ENCODE measurements around the gene COL4A4. TPM values are rescaled to one million over a fixed set of nuclear protein-coding genes. Genes with fewer than 3 reads are reported as not detected.
A peak's percentile ranks its signal among the peaks of the same experiment; 100 is the strongest.

Gene COL4A4
- total RNA-seq, 6 donors from 2014 or later = 22.0 to 31.2 (median 26.1) TPM

- H3K9me3 ChIP-seq = no peaks in the 10 kb centered on the region
- H3K4me3 ChIP-seq = no peak overlapping the region
- WGBS, 2 donors = 75 to 79% methylated on average over 5 of the region's 5 CpGs
- TF ChIP-seq CTCF (IDR thresholded peaks at IDR 0.05) (no peak), EP300 (IDR thresholded peaks at IDR 0.05) (no peak), POLR2AphosphoS5 (IDR thresholded peaks at IDR 0.05) (no peak), POLR2A (IDR thresholded peaks at IDR 0.05) (no peak)
- H3K36me3 ChIP-seq = no peaks in the 10 kb centered on the region
- H3K27me3 ChIP-seq = no peaks in the 10 kb centered on the region
- no peaks in the 10 kb centered on the region for H3K4me1 ChIP-seq
- DNase-seq = no peak
- no peak for ATAC-seq (ENCODE audit: low FRiP score in 2 of 2)
- H3K27ac ChIP-seq = no peak overlapping the region
Observed at GRCh38 chr2:227115761-227116160, 48.2 kb downstream of the COL4A4 start.

- Histone ChIP-seq H3K36me3 (no peaks in the 10 kb centered on the region), H3K27me3 (no peaks in the 10 kb centered on the region), H3K4me3 (no peak overlapping the region), H3K27ac (no peak overlapping the region), H3K9me3 (no peaks in the 10 kb centered on the region), H3K4me1 (no peaks in the 10 kb centered on the region)
- WGBS, 2 donors = 73 to 80% methylated on average over 9 of the region's 9 CpGs
- TF ChIP-seq POLR2AphosphoS5 (IDR thresholded peaks at IDR 0.05) (no peak), CTCF (IDR thresholded peaks at IDR 0.05) (peak in 4 of 6 experiments; percentile 15 to 34 (median 22))
- peak in 1 of 2 donors; percentile 60 for ATAC-seq (ENCODE audit: low FRiP score in 2 of 2)
- no peak for DNase-seq
Observed at GRCh38 chr2:227106845-227107759, 56.9 kb downstream of the COL4A4 start.

- TF ChIP-seq POLR2A (IDR thresholded peaks at IDR 0.05) (no peak), EP300 (IDR thresholded peaks at IDR 0.05) (no peak), POLR2AphosphoS5 (IDR thresholded peaks at IDR 0.05) (no peak), CTCF (IDR thresholded peaks at IDR 0.05) (no peak)
- H3K4me3 ChIP-seq = no peak overlapping the region
- DNase-seq (no peak), ATAC-seq (ENCODE audit: low FRiP score in 2 of 2) (no peak)
- H3K27me3 ChIP-seq = no peaks in the 10 kb centered on the region
- 85 to 88% methylated on average over 5 of the region's 5 CpGs for WGBS, 2 donors
- no peak overlapping the region for H3K27ac ChIP-seq
- no peaks in the 10 kb centered on the region for H3K4me1 ChIP-seq
- H3K9me3 ChIP-seq = no peaks in the 10 kb centered on the region
- no peaks in the 10 kb centered on the region for H3K36me3 ChIP-seq
Observed at GRCh38 chr2:227103583-227103982, 60.4 kb downstream of the COL4A4 start.

GRCh38 chr2:227099340-227099739, 64.7 kb downstream of the COL4A4 start:
- Histone ChIP-seq H3K27me3 (no peaks in the 10 kb centered on the region), H3K4me1 (no peaks in the 10 kb centered on the region), H3K27ac (no peak overlapping the region), H3K4me3 (no peak overlapping the region), H3K9me3 (no peaks in the 10 kb centered on the region), H3K36me3 (no peaks in the 10 kb centered on the region)
- TF ChIP-seq POLR2AphosphoS5 (IDR thresholded peaks at IDR 0.05) (no peak), EP300 (IDR thresholded peaks at IDR 0.05) (no peak), POLR2A (IDR thresholded peaks at IDR 0.05) (no peak), CTCF (IDR thresholded peaks at IDR 0.05) (no peak)
- DNase-seq (no peak), ATAC-seq (ENCODE audit: low FRiP score in 2 of 2) (no peak)
- WGBS, 2 donors = 83% methylated on average over 4 of the region's 4 CpGs

- no peak overlapping the region for H3K4me3 ChIP-seq
- no peaks in the 10 kb centered on the region for H3K27me3 ChIP-seq
- ATAC-seq (ENCODE audit: low FRiP score in 2 of 2) (no peak), DNase-seq (no peak)
- H3K4me1 ChIP-seq = no peaks in the 10 kb centered on the region
- no peaks in the 10 kb centered on the region for H3K9me3 ChIP-seq
- 93 to 96% methylated on average over 2 of the region's 2 CpGs for WGBS, 2 donors
- no peak overlapping the region for H3K27ac ChIP-seq
- no peaks in the 10 kb centered on the region for H3K36me3 ChIP-seq
- TF ChIP-seq POLR2A (IDR thresholded peaks at IDR 0.05) (no peak), POLR2AphosphoS5 (IDR thresholded peaks at IDR 0.05) (no peak), CTCF (IDR thresholded peaks at IDR 0.05) (no peak), EP300 (IDR thresholded peaks at IDR 0.05) (no peak)
Observed at GRCh38 chr2:227098162-227098515, 65.9 kb downstream of the COL4A4 start.

Measured in upper lobe of left lung (tissue), 6 donors.